GM19035 (cell line): ENCODE results near the gene CTDSP1.

Experiments used
- ATAC-seq: cut with Tn5 transposase; IDR thresholded peaks from one replicate; pipeline ENCODE4 v1.9.1; 2021; ENCODE audit not compliant: unreplicated experiment

Gene CTDSP1

GRCh38 chr2:218399391-218400166 is at the start of gene CTDSP1:
TSS of gene CTDSP1 (plus strand) at chr2:218399868. CDS start at chr2:218400091, 223 bp downstream.
- peak; percentile 41 for ATAC-seq

- no peak for ATAC-seq
These were observed 45.6 kb upstream of the CTDSP1 start for GRCh38 chr2:218354045-218354444.

GRCh38 chr2:218354850-218355443 is 44.7 kb upstream of the CTDSP1 start:
- no peak for ATAC-seq

GRCh38 chr2:218357236-218358177 is 42.2 kb upstream of the CTDSP1 start:
- no peak for ATAC-seq

GRCh38 chr2:218360453-218360852 is 39.2 kb upstream of the CTDSP1 start:
- ATAC-seq = no peak

- no peak for ATAC-seq
These were observed 37.1 kb upstream of the CTDSP1 start for GRCh38 chr2:218362606-218363005.

GRCh38 chr2:218363736-218364135 is 35.9 kb upstream of the CTDSP1 start:
- ATAC-seq = no peak

GRCh38 chr2:218364196-218364595 is 35.5 kb upstream of the CTDSP1 start:
- ATAC-seq = no peak

GRCh38 chr2:218366621-218367414 is 32.9 kb upstream of the CTDSP1 start:
- ATAC-seq = no peak

- ATAC-seq = peak; percentile 94
These were observed 32.1 kb upstream of the CTDSP1 start for GRCh38 chr2:218367415-218368149.

- no peak for ATAC-seq
These were observed 31.5 kb upstream of the CTDSP1 start for GRCh38 chr2:218368150-218368528.

GRCh38 chr2:218368621-218369153 is 31.0 kb upstream of the CTDSP1 start:
- ATAC-seq = no peak

- no peak for ATAC-seq
These were observed 30.3 kb upstream of the CTDSP1 start for GRCh38 chr2:218369330-218369729.

- ATAC-seq = no peak
These were observed 29.1 kb upstream of the CTDSP1 start for GRCh38 chr2:218370410-218371063.

GRCh38 chr2:218371983-218372350 is 27.7 kb upstream of the CTDSP1 start:
- ATAC-seq = no peak

- no peak for ATAC-seq
These were observed 24.9 kb upstream of the CTDSP1 start for GRCh38 chr2:218374795-218375194.

- ATAC-seq = no peak
These were observed 24.5 kb upstream of the CTDSP1 start for GRCh38 chr2:218375212-218375611.

- no peak for ATAC-seq
These were observed 21.6 kb upstream of the CTDSP1 start for GRCh38 chr2:218378053-218378452.

- no peak for ATAC-seq
These were observed 17.7 kb upstream of the CTDSP1 start, which contains the start of gene SLC11A1 for GRCh38 chr2:218381916-218382366. TSS of gene SLC11A1 (plus strand) at chr2:218382273. CDS start at chr2:218382369, 96 bp downstream.
